ENCODE measurements around the gene ZNF35. TPM values are rescaled to one million over a fixed set of nuclear protein-coding genes. Genes with fewer than 3 reads are reported as not detected.

ZNF35 gene
- total RNA-seq, 1 donor from 2014 or later: 21.2 TPM

GRCh38 chr3:44687898-44688297, 39.4 kb downstream of the ZNF35 start:
- H3K4me3 ChIP-seq (ENCODE audit: low read depth, low read length): no peak overlapping the region
- no peaks in the 10 kb centered on the region for H3K36me3 ChIP-seq (ENCODE audit: control insufficient read depth, insufficient read depth, low read length)
- TF ChIP-seq CTCF (IDR thresholded peaks at IDR 0.05; ENCODE audit: insufficient read depth, low read length, poor library complexity, severe bottlenecking): no peak
- no peak for DNase-seq (ENCODE audit: low read depth)
- H3K27me3 ChIP-seq (ENCODE audit: control insufficient read depth, insufficient read depth, low read length): no peaks in the 10 kb centered on the region

Other genes with a start within 250 kb of the ZNF35 start
- gene ZNF445, start 171.1 kb upstream of the ZNF35 start, total RNA-seq: 5.8 and 6.3 TPM in 2 replicates
- gene ZKSCAN7, start 93.5 kb upstream of the ZNF35 start, total RNA-seq: 5.3 and 6.9 TPM in 2 replicates
- gene ZNF660, start 63.8 kb upstream of the ZNF35 start, total RNA-seq: 2.3 and 2.5 TPM in 2 replicates
- 17.7 and 19.6 TPM in 2 replicates for gene ZNF197, start 23.7 kb upstream of the ZNF35 start, total RNA-seq
- 3.4 and 3.9 TPM in 2 replicates for gene ZNF502, start 63.9 kb downstream of the ZNF35 start, total RNA-seq
- gene ZNF501, start 80.9 kb downstream of the ZNF35 start, total RNA-seq: 6.3 and 6.9 TPM in 2 replicates
- 18.8 and 20.6 TPM in 2 replicates for gene KIAA1143, start 112.9 kb downstream of the ZNF35 start, total RNA-seq
- 2.2 and 6.9 TPM in 2 replicates for gene KIF15, start 113.1 kb downstream of the ZNF35 start, total RNA-seq
- 12.9 and 17.2 TPM in 2 replicates for gene TMEM42, start 213.2 kb downstream of the ZNF35 start, total RNA-seq
- not detected in 2 replicates for gene TGM4, start 225.9 kb downstream of the ZNF35 start, total RNA-seq